HEK293T (cell line): ENCODE results near the gene FLACC1.

Experiments
- BHLHE40 ChIP-seq: fragments of 450-650 bp; IDR thresholded peaks from 2 replicates; pipeline ENCODE4 v1.6.1; 2016; ENCODE audit warnings: mild to moderate bottlenecking, moderate library complexity, borderline replicate concordance
- FOXA1 ChIP-seq: fragments of 450-650 bp; IDR thresholded peaks from 2 replicates; pipeline ENCODE4 v1.6.1; 2016; ENCODE audit warnings: mild to moderate bottlenecking
- FOXK2 ChIP-seq: fragments of 450-650 bp; IDR thresholded peaks from 2 replicates; pipeline ENCODE4 v1.6.1; 2016; ENCODE audit warnings: mild to moderate bottlenecking
- FOXM1 ChIP-seq: fragments of 450-650 bp; IDR thresholded peaks from 2 replicates; pipeline ENCODE4 v1.6.1; 2017; ENCODE audit warnings: mild to moderate bottlenecking, borderline replicate concordance

- TF ChIP-seq FOXA1 (no peak), FOXM1 (no peak), BHLHE40 (no peak), FOXK2 (no peak)
Measured at GRCh38 chr2:201320257-201320656, 36.9 kb downstream of the FLACC1 start.
